ENCODE results near the gene XRCC4. TPM values are rescaled to one million over a fixed set of nuclear protein-coding genes. Genes with fewer than 3 reads are reported as not detected.
"Not testable (repeated sequence)": the region's sequence is repeated elsewhere in the genome, so short reads cannot be mapped to it uniquely, and the experiment has no call there.

The XRCC4 gene
- total and polyA plus RNA-seq, 2 of the 13 experiments (the other 11 are each of a cell fraction or from before 2014, with no cell fraction given) = 2.8 to 12.6 TPM

DNA sequence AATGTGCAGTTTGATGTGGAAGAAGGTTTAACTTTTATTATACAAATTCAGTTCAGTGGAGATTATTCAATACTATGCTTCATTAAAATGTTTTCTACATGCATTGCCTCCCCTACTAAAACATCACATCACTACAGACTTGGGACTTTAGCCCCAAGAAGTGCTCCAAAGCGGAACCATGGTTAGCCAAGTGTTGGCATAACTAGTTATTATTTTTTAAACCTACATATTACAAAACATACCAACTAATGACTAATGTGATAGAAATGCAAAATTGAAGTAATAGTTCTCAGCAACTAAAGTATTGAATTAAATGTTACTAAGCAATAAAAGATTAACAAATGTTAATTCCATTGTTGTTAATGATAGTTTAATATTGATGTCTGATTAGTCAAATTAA lies 74.5 kb downstream of the XRCC4 start:
- Histone ChIP-seq H3K9me3 (ENCODE audit: low read length) (no peaks in the 10 kb centered on the region), H3K4me3 (replicated peaks in 1 of 3; ENCODE audit: insufficient read depth in 1 of 3, low read depth in 2 of 3, low read length in 3 of 3) (no peak overlapping the region), H3K4me1 (ENCODE audit: insufficient read depth, low read length) (no peaks in the 10 kb centered on the region), H3K36me3 (replicated peaks in 1 of 2; ENCODE audit: control insufficient read depth in 1 of 2, insufficient read depth in 2 of 2, low read length in 2 of 2) (no peaks in the 10 kb centered on the region), H3K27ac (ENCODE audit: extremely low read length, insufficient read depth, low read length) (no peak overlapping the region), H3K9ac (ENCODE audit: insufficient read depth, low read depth, low read length) (no peak overlapping the region), H3K27me3 (ENCODE audit: control insufficient read depth in 1 of 2, insufficient read depth in 2 of 2, low read length in 2 of 2) (no peaks in the 10 kb centered on the region), H3K4me2 (ENCODE audit: low read depth, low read length) (no peak overlapping the region), H3K79me2 (ENCODE audit: insufficient read depth, low read length) (no peaks in the 10 kb centered on the region), H2AFZ (ENCODE audit: low read length) (no peak overlapping the region), H4K20me1 (ENCODE audit: insufficient read depth, low read length) (no peaks in the 10 kb centered on the region)
- WGBS (ENCODE audit: low lambda C conversion rate) = 95% methylated on average over 1 of the region's 1 CpG
- intact Hi-C loops (cut with micrococcal nuclease; ENCODE audit: unreplicated experiment) = no loop called here
- CTCF ChIA-PET (ENCODE audit: low intra/inter-chr PET ratio, low total read pairs) = no interaction called here
- ATAC-seq (no peak), DNase-seq (ENCODE audit: low spot score) (no peak), FAIRE-seq (no peak)
- BruUV-seq (replicated peaks) = no TSS peak
- POLR2A ChIA-PET = no interaction called here
- TF ChIP-seq STAG1 (CRISPR knock-in tag; IDR thresholded peaks at IDR 0.05) = no peak
- no peak for TF ChIP-seq ZNF296 (CRISPR knock-in tag; conservative IDR thresholded peaks at IDR 0.05)
- TF ChIP-seq ZFP37 (CRISPR knock-in tag; IDR thresholded peaks at IDR 0.05; ENCODE audit: borderline replicate concordance) = no peak
- TF ChIP-seq, protein P1, sequence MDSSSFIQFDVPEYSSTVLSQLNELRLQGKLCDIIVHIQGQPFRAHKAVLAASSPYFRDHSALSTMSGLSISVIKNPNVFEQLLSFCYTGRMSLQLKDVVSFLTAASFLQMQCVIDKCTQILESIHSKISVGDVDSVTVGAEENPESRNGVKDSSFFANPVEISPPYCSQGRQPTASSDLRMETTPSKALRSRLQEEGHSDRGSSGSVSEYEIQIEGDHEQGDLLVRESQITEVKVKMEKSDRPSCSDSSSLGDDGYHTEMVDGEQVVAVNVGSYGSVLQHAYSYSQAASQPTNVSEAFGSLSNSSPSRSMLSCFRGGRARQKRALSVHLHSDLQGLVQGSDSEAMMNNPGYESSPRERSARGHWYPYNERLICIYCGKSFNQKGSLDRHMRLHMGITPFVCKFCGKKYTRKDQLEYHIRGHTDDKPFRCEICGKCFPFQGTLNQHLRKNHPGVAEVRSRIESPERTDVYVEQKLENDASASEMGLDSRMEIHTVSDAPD (CRISPR knock-in tag; IDR thresholded peaks at IDR 0.05) = no peak
- no peak for TF ChIP-seq ZNF619 (CRISPR knock-in tag; IDR thresholded peaks at IDR 0.05)
- TF ChIP-seq ZNF10 (CRISPR knock-in tag; IDR thresholded peaks at IDR 0.05; ENCODE audit: borderline replicate concordance, low read depth) = no peak
- TF ChIP-seq KDM3A (CRISPR knock-in tag; IDR thresholded peaks at IDR 0.05; ENCODE audit: low read depth) = no peak
- TF ChIP-seq ZNF546 (CRISPR knock-in tag; conservative IDR thresholded peaks at IDR 0.05) = no peak
- no peak for TF ChIP-seq FOXA3 (CRISPR knock-in tag; IDR thresholded peaks at IDR 0.05)
- no peak for TF ChIP-seq NFRKB (IDR thresholded peaks at IDR 0.05)
- TF ChIP-seq, protein P2, sequence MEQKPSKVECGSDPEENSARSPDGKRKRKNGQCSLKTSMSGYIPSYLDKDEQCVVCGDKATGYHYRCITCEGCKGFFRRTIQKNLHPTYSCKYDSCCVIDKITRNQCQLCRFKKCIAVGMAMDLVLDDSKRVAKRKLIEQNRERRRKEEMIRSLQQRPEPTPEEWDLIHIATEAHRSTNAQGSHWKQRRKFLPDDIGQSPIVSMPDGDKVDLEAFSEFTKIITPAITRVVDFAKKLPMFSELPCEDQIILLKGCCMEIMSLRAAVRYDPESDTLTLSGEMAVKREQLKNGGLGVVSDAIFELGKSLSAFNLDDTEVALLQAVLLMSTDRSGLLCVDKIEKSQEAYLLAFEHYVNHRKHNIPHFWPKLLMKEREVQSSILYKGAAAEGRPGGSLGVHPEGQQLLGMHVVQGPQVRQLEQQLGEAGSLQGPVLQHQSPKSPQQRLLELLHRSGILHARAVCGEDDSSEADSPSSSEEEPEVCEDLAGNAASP (CRISPR knock-in tag; IDR thresholded peaks at IDR 0.05; ENCODE audit: borderline replicate concordance) = no peak
- in situ Hi-C loops (cut with HindIII; ENCODE audit: extremely low pct_ligation_motif_present, low pct_unique_long_range_greater_than_20kb) = no loop called here

DNA sequence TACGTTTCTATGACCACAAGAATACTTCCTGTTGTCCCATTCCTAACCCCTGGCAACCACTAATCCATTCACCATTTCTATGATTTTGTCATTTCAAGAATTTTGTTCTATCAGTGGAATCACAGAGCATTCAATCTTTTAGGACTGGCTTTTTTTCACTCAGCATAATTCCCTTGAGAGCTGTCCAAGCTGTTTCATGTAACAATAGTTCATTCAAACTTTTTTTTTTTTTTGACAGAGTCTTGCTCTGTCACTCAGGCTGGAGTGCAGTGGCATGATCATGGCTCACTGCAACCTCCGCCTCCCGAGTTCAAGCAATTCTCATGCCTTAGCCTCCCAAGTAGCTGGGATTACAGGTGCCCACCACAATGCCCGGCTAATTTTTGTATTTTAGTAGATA lies 75.6 kb downstream of the XRCC4 start:
- WGBS (ENCODE audit: low lambda C conversion rate) = 83% methylated on average over 4 of the region's 4 CpGs
- H3K27me3 ChIP-seq (ENCODE audit: control insufficient read depth in 1 of 2, insufficient read depth in 2 of 2, low read length in 2 of 2); H3K4me2 ChIP-seq (ENCODE audit: low read depth, low read length); H2AFZ ChIP-seq (ENCODE audit: low read length); H4K20me1 ChIP-seq (ENCODE audit: insufficient read depth, low read length); DNase-seq (ENCODE audit: low spot score); H3K79me2 ChIP-seq (ENCODE audit: insufficient read depth, low read length); H3K27ac ChIP-seq (ENCODE audit: extremely low read length, insufficient read depth, low read length); ATAC-seq; BruUV-seq (replicated peaks); intact Hi-C loops (cut with micrococcal nuclease; ENCODE audit: unreplicated experiment); H3K36me3 ChIP-seq (replicated peaks in 1 of 2; ENCODE audit: control insufficient read depth in 1 of 2, insufficient read depth in 2 of 2, low read length in 2 of 2); H3K4me1 ChIP-seq (ENCODE audit: insufficient read depth, low read length); H3K9ac ChIP-seq (ENCODE audit: insufficient read depth, low read depth, low read length); H3K4me3 ChIP-seq (replicated peaks in 1 of 3; ENCODE audit: insufficient read depth in 1 of 3, low read depth in 2 of 3, low read length in 3 of 3); in situ Hi-C loops (cut with HindIII; ENCODE audit: extremely low pct_ligation_motif_present, low pct_unique_long_range_greater_than_20kb); FAIRE-seq; POLR2A ChIA-PET; CTCF ChIA-PET (ENCODE audit: low intra/inter-chr PET ratio, low total read pairs); H3K9me3 ChIP-seq (ENCODE audit: low read length): not testable (repeated sequence)
